SHP77 (cell line): ENCODE results near the gene CMBL.
"Not testable (repeated sequence)": the region's sequence is repeated elsewhere in the genome, so short reads cannot be mapped to it uniquely, and the experiment has no call there.

Source experiments
- DNase-seq, 2 experiments: peaks; one replicate each; lab custom pipeline; 2025; lab: John Stamatoyannopoulos, UW

Gene CMBL

GRCh38 chr5:10285362-10285761 lies 22.3 kb downstream of the CMBL start:
- DNase-seq, result not testable (repeated sequence)

GRCh38 chr5:10283927-10284635 lies 23.6 kb downstream of the CMBL start:
- DNase-seq, result peak; percentile 94 to 95

- no peak for DNase-seq
Measured at GRCh38 chr5:10279925-10280720, 27.6 kb downstream of the CMBL start.

GRCh38 chr5:10279328-10279727 lies 28.4 kb downstream of the CMBL start:
- DNase-seq, result no peak

GRCh38 chr5:10278658-10279279 lies 28.9 kb downstream of the CMBL start:
- DNase-seq, result no peak

- no peak for DNase-seq
Measured at GRCh38 chr5:10277773-10278630, 29.7 kb downstream of the CMBL start.

GRCh38 chr5:10276691-10277090 lies 31.0 kb downstream of the CMBL start:
- no peak for DNase-seq

- peak in 1 of 2 experiments; percentile 39 for DNase-seq
Measured at GRCh38 chr5:10275991-10276390, 31.7 kb downstream of the CMBL start.

GRCh38 chr5:10275460-10275859 lies 32.2 kb downstream of the CMBL start:
- DNase-seq, result no peak

GRCh38 chr5:10272875-10273209 lies 34.9 kb downstream of the CMBL start:
- DNase-seq, result not testable (repeated sequence)

- DNase-seq, result no peak
Measured at GRCh38 chr5:10272053-10272874, 35.4 kb downstream of the CMBL start.

- no peak for DNase-seq
Measured at GRCh38 chr5:10268100-10268499, 39.6 kb downstream of the CMBL start.

- no peak for DNase-seq
Measured at GRCh38 chr5:10266839-10267238, 40.9 kb downstream of the CMBL start.

- no peak for DNase-seq
Measured at GRCh38 chr5:10266137-10266536, 41.6 kb downstream of the CMBL start.

- DNase-seq, result no peak
Measured at GRCh38 chr5:10265245-10266109, 42.2 kb downstream of the CMBL start.

- no peak for DNase-seq
Measured at GRCh38 chr5:10264604-10265003, 43.1 kb downstream of the CMBL start.

GRCh38 chr5:10262995-10263394 lies 44.7 kb downstream of the CMBL start:
- no peak for DNase-seq

- no peak for DNase-seq
Measured at GRCh38 chr5:10262121-10262774, 45.5 kb downstream of the CMBL start.

GRCh38 chr5:10261065-10261464 lies 46.6 kb downstream of the CMBL start:
- no peak for DNase-seq

- DNase-seq, result no peak
Measured at GRCh38 chr5:10259899-10260298, 47.8 kb downstream of the CMBL start.
